Caki2 (cell line): ENCODE results near the gene RGS19. TPM values are rescaled to one million over a fixed set of nuclear protein-coding genes. Genes with fewer than 3 reads are reported as not detected.

Experiments used
- DNase-seq: peaks from one replicate; pipeline ENCODE4 v3.0.0-alpha.2; 2015; ENCODE audit warnings: low read depth
- in situ Hi-C: cut with HindIII; loops from 2 replicates; pipeline ENCODE4 v1.10.0; 2016; ENCODE audit warnings: low sequenced_read_pairs, low pct_unique_long_range_greater_than_20kb, mixed read lengths
- total RNA-seq: library from RNA; depleted of rRNA; stranded (reverse); fragments of >200 nt; shearing (Covaris generic); gene quantifications from 2 replicates; pipeline ENCODE4 v1.2.3, GENCODE V29; 2014; ENCODE audit warnings: low replicate concordance

RGS19 gene
- total RNA-seq, 1 experiment from 2014 or later: 47.6 TPM

- no peak for DNase-seq
- in situ Hi-C loops: no loop called here
Measured at GRCh38 chr20:64082126-64082731, 2.9 kb upstream of the RGS19 start.

DNA sequence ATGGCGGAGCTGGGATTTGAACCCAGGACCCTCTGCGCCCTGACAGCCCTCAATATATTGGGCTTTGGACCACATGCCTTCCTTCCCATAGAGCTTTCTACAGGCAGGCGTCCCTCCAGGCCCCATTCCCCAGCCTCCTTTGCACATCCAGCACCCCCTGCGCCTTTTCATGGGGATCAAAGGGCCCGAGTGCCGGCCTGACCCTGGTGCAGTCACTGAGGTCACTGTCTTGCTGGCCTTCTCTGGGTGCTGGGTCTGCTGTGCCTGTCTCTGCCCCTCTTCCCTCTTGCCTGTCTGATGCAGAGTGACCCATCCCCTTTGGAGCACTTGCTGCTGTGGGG, 2.3 kb upstream of the RGS19 start:
- no peak for DNase-seq
- in situ Hi-C loops: no loop called here

DNA sequence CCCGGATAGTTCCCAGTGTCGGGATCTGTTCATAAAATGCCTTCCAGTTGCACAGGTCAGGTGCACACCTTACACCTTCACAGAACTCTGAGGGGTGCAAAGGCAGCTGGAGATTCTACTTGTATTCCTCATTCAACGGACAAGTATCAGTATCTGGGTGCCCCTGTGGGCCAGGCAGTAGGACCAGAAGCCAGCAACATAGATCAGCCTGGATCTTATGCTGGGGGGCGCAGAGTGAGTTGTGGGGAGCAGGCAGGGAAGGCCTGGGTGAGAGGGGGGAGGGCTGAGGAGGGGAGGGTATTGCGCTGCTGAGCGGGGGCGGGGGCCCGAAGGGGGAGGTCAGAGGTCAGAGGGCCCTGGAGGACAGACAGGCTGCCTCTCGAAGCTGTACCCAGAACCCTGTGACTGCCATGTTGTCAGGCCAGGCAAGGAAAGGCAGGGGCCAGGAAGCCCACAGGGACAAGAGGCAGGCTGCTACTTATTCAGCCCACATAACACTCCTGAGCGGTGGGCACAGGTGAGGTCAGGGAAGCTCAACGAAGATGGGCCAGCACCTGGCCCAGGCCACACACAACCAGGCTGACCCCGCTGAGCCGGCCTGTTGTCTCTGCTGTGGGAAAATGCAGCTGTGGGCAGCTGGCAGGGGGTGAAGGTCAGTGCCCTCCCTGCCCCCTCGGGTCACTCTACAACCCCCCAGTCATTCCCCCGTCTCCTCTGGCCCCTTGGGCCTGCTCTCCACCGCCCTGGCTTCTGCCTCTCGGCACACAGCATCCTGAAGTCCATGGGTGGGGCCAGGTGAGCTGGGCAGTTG, 1.7 kb upstream of the RGS19 start:
- in situ Hi-C loops: no loop called here
- no peak for DNase-seq

GRCh38 chr20:64080013-64080812, 895 bp upstream of the RGS19 start, which contains the start of gene OPRL1:
Gene OPRL1, plus strand, starts transcription at chr20:64080082. Its CDS starts 12,639 bp downstream, at chr20:64092721.
- DNase-seq: no peak
- in situ Hi-C loops: no loop called here

DNA sequence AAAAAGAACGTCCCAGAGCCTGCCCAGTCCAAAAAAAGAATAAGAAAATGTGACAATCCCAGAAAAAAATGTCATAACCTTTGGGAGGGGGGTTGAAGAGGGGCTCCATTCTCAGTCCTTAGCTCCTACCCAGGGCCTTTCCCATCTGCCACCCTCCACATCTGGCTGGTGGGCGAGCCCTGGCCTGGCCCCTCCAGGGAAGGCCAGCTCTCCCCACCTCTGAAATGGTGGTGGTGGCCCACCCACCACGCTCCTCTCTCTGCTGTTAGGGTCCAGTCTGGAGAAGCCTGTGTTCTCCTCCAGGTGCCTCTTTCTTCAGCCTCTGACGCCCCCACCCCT, 415 bp downstream of the RGS19 start:
- no peak for DNase-seq
- in situ Hi-C loops: no loop called here

GRCh38 chr20:64077876-64078551, 1.3 kb downstream of the RGS19 start:
- no peak for DNase-seq
- in situ Hi-C loops: no loop called here

- in situ Hi-C loops: no loop called here
- no peak for DNase-seq
Measured at GRCh38 chr20:64077541-64077875, 1.8 kb downstream of the RGS19 start.

DNA sequence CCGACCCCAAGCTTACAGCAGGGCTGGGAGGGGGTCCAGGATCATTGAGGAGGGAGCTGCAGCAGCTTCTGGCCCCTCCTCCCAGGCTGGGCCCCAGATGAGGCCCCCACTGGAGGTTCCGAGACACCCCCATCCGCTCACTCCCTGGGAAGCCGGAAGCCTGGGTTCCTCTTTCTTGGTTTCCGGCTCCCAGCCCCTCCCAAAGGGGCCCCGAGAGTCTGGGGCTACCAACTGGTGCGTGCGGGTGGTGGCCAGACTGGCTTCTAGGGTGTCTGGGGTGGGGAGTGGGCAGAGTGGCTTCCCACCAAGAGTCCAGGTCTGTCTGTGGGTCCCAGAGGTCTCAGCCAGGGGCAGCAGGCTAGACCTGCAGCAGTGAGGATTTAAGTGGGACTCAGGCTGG, 2.2 kb downstream of the RGS19 start:
- in situ Hi-C loops: no loop called here
- DNase-seq: no peak

DNA sequence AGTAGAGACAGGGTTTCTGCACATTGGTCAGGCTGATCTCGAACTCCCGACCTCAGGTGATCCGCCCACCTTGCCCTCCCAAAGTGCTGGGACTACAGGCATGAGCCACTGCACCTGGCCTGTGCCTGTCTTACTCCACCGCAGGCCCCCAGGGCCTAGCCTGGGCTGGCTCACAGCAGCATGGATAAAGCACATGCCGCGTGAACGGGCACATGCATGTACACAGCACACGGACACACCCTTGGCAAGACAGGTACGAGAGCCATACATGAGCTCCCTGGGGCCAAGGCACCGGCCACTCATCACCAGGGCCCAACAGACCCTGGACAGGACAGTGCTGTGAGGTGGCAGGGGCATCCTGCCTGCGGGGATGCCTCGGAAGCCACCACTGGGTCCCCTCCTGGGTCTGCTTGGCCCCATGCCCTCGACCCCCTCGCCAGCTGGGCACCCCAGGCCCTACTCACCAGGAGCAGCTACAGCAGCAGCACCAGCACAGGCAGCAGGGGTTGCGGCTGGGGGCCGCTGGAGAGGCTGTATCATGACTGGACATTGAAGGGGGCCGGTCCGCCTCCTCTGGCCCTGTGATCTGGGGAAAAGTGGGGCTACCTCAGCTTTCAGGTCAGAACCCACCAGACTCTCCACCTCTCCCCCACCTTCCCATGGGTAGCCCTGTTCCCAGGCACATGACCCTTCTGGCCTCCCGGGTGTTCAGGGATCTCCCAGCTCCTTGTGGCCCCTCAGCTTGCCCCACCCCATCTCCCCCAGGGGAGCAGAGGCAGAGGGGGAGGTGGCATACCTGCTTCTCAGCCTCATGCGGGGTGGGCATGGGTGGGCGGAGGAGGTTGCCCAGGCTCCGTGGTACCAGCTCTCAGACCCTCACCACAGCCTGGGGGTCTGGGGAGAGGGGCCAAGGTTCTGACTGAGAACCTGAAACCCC, 3.0 kb downstream of the RGS19 start:
- DNase-seq: no peak
- in situ Hi-C loops: no loop called here

DNA sequence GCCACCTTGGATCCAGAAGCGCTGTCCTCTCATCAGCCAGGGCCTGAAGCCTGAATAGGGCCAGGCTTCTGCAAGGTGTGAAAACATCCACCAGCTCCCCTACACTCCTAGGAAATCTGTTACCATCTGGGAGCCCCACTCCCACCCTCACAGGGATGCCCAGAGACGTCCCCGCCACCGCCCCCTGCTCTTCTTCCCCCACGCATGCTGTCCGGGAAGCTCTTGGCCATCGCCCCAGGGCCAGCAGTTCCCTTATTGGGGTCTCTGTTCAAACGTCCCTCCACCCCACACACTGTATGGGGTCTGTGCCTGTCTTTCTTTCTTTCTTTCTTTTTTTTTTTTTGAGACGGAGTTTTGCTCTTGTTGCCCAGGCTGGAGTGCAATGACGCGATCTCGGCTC, 3.8 kb downstream of the RGS19 start:
- DNase-seq: no peak
- in situ Hi-C loops: no loop called here

DNA sequence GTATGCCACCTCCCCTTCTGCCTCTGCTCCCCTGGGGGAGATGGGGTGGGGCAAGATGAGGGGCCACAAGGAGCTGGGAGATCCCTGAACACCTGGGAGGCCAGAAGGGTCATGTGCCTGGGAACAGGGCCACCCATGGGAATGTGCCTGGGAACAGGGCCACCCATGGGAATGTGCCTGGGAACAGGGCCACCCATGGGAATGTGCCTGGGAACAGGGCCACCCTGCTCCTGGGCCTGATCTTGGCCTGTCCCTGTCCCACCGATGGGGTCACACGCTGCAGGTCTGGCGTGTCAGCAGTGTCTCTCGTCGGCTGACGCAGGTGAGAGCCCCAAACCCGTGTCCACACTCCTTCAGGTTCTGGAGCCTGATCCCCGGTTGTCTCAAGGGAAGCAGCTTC, 4.4 kb downstream of the RGS19 start:
- no peak for DNase-seq
- in situ Hi-C loops: no loop called here

DNA sequence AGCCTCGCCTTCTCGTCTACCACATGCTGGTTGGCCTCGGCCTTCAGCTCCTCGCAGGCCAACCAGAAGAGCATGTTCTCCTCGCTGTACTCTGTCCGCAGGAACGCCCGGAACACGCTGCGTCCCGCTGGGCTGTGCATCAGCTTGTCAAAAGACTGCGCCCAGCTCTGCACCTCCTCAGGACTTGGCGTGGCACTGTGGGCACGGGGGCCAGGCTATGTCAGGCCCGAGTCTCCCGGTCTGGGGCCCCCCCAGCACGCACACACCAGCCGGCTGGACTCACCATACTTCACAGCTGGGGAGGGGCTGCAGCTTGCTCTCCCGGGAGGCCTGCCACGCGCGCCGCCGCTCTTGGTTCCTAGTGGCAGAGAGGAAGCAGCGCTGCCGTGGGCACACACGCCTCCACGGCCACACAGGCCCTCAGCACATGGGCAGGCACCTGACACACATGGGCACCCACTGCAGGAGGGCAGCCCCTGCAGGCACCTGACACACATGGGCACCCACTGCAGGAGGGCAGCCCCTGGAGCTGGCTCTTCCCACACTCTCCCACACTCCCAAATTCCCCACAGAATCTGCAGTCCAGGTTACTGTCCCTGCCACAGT, 5.0 kb downstream of the RGS19 start:
- in situ Hi-C loops: no loop called here
- no peak for DNase-seq

DNA sequence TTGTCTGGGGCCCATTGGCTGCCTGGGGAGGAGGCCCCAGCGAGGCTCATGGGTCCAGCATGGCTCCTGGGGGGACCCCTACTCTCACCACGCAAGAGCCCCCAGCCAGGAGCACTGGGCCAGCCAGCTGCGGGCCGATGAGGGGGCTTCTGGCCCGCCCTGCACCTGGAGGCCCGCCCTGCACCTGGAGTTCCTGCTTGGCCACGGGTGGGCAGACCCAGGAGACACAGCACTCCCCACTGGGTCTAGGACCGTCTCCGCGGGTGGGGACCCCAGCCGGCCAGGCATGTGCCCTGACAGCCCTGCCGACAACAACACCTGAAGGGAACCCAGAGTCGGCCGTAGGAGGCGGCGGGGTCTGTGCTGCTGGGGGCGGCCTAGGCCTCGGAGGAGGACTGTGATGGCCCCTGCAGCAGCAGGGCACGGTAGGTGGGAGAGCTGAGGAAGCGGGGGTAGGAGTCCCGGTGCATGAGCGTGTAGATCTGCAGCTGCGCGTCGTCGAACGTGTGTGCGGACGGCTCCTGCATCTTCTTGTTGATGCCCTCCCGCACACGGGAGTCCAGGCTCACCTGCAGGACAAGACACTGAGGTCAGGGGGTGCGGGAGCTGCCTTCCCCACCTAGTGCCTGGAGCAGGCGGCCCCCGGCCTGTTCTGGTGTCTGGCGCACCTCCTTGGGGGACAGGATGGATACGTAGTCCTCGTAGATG, 5.7 kb downstream of the RGS19 start:
- DNase-seq: no peak
- in situ Hi-C loops: no loop called here

GRCh38 chr20:64072498-64073063, 6.7 kb downstream of the RGS19 start:
- DNase-seq: no peak
- in situ Hi-C loops: no loop called here

DNA sequence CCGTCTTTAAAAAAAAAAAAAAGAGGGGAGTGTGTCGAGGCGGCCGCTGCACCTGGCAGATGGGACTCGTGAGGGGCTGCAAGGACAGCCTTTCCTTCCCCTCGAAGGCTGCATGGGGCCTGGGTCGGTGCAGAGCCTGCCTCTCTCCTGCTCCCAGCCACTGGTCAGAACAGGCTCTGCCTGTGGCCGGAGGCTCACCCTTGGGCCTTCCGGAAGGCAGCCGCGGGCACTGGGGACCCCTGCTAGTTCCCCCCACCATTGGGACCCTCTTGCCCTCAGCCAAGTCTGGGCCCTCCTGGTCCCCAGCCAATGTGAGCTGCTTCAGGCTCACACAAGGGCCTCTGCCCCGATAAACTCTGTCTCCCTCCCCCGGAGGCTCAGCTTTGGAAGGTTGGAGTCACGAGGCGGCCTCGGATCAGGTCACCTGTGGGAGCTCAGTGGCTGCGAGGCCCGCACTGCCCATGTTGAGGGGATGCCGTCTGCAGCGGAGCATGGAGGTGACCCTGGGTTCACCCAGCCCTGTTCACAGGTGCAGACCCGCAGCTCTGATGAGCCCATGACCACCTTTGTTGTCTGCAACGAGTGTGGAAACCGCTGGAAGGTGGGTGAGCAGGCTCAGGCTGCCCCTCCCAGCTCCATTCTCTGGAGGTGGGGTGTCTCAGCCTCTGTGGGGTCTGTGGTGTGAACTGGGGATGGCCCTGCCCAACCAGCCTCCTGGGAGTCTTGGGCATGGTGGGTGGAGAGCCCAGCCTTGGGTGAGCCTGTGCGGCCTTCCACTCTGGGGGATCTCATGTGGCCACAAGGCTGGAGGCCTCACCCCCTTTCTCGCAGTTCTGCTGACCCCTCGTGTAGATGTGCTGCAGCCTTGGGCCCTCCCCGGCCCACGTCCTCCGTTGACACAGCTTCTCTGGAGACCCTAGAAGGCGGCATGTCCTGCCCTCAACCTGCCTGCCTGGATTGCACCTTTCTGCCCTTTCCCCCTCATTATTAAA, 7.7 kb downstream of the RGS19 start:
- in situ Hi-C loops: no loop called here
- no peak for DNase-seq
